Astrocyte of the spinal cord (primary cell): ENCODE results near the gene NADSYN1.

Source experiments
- DNase-seq: peaks from one replicate; pipeline ENCODE4 v3.0.0; 2011; ENCODE audit warnings: low read depth, low spot score
- H3K4me3 ChIP-seq: 2 replicates; pipeline ENCODE4 v1.5.1; 2011; ENCODE audit warnings: low read depth, mild to moderate bottlenecking, low read length, moderate library complexity
- in situ Hi-C: cut with HindIII; loops from 2 replicates; pipeline ENCODE4 v1.10.0; 2017; ENCODE audit warnings: low sequenced_read_pairs
- TF ChIP-seq, protein P1 (sequence below): IDR thresholded peaks from 2 replicates; pipeline ENCODE4 v1.5.1; 2012; ENCODE audit warnings: low read depth, mild to moderate bottlenecking, low read length, inconsistent platforms

The NADSYN1 gene

DNA sequence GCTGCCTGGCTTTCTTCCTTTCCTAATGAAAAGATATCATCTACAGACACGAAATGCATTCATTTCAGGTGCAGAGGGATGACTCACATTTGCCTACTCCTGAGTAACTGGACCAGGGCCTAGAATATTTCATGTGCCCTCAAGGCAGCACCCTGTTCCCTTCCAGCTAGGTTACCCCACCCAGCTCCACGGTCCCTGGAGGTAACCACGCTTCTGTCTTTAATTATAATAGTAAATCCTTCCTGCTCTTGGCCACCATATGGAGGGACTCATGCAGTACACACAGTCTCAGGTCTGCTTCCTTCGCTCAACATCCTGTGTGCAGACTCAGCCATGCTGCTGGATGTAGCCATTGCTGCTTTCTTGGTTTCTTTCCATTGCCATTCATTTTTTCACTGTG lies 27.1 kb upstream of the NADSYN1 start:
- in situ Hi-C loops: no loop called here
- TF ChIP-seq, protein P1, sequence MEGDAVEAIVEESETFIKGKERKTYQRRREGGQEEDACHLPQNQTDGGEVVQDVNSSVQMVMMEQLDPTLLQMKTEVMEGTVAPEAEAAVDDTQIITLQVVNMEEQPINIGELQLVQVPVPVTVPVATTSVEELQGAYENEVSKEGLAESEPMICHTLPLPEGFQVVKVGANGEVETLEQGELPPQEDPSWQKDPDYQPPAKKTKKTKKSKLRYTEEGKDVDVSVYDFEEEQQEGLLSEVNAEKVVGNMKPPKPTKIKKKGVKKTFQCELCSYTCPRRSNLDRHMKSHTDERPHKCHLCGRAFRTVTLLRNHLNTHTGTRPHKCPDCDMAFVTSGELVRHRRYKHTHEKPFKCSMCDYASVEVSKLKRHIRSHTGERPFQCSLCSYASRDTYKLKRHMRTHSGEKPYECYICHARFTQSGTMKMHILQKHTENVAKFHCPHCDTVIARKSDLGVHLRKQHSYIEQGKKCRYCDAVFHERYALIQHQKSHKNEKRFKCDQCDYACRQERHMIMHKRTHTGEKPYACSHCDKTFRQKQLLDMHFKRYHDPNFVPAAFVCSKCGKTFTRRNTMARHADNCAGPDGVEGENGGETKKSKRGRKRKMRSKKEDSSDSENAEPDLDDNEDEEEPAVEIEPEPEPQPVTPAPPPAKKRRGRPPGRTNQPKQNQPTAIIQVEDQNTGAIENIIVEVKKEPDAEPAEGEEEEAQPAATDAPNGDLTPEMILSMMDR: no peak
- no peak overlapping the region for H3K4me3 ChIP-seq
- DNase-seq: no peak

DNA sequence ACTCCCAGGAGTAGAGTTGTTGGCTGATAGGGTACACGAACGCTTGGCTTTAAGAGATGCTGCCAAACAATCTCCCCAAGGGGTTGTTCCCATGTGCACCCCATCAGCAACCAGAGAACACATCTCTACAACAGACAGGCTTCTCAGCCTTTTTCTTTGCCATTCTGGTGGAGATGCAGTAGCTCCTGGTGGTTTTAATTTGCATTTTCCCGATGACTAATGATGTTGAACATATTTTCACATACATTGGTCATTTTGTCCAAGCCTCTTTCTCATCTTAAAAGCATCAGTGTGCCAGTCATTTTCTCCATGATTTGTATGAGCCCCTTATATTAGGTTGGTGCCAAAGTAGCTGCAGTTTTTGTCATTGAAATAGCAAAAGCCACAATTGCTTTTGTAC lies 26.6 kb upstream of the NADSYN1 start:
- H3K4me3 ChIP-seq: no peak overlapping the region
- TF ChIP-seq, protein P1: no peak
- in situ Hi-C loops: no loop called here
- DNase-seq: no peak

DNA sequence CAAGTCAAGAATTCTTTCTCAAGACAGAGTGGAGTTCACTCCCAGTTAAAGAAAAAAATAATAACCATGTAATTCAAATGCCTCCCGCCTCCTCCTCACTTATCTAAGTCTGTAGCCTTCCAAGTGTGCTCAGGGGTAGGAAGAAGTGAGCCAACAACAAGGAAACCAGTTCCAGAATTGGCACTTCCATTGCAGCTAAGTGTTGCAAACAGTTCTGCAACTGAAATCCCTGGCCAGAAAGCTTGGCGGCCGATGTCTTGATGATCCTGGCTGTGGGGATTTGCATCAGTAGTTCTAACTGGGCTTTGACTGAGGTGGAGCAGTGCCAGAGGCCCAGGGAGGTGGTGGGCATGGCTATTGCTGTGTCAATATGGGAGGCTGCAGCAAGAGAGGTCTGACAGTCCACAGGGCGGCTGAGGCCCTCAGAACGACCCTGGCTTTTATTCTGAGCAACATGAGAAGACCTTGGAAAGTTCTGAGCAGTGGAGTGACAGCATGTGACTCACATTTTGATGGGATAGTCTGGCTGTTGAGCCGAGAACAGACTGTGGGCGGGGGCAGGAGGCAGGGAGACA lies 24.1 kb upstream of the NADSYN1 start:
- TF ChIP-seq, protein P1: no peak
- in situ Hi-C loops: no loop called here
- no peak for DNase-seq
- H3K4me3 ChIP-seq: no peak overlapping the region

DNA sequence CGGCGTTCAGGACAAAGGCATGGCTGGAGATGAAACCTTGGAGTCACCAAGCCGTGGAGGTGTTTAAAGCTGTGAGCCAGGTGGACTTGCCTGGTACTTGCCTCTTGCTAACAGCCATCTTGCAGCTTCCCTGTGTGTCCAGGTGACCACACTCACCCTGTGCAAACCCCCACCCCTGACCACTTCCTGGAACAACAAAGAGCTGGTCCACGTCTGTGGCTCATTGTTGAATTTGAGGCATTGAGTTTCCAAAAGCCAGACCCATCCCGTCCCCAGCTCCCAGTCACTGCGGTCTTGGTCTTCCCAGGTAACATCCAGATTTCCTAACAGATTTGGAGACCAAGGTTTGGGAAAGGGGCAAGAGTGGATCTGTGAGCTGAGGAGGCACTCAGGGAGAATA lies 23.3 kb upstream of the NADSYN1 start:
- no peak overlapping the region for H3K4me3 ChIP-seq
- in situ Hi-C loops: no loop called here
- TF ChIP-seq, protein P1: no peak
- no peak for DNase-seq

DNA sequence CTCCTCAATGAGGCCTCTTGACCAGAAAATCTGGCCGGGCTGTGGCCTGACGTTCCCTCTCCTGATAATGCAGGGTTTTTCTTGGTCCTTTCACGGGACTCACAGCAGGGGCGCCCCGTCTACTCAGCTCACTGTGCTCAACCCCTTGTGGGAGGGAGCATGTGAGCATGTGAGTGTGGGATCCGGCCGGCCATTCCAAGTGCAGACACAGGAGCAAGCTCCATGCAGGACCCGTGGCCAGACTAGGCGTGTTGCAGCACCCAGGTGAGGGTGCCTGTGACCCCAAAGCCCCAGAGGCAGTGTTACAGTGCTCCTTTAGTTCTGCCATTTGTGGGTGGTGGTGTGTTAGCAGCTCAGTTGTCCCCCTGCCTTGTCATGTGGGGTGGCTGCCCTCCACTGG lies 22.8 kb upstream of the NADSYN1 start:
- DNase-seq: no peak
- in situ Hi-C loops: no loop called here
- TF ChIP-seq, protein P1: no peak
- no peak overlapping the region for H3K4me3 ChIP-seq

DNA sequence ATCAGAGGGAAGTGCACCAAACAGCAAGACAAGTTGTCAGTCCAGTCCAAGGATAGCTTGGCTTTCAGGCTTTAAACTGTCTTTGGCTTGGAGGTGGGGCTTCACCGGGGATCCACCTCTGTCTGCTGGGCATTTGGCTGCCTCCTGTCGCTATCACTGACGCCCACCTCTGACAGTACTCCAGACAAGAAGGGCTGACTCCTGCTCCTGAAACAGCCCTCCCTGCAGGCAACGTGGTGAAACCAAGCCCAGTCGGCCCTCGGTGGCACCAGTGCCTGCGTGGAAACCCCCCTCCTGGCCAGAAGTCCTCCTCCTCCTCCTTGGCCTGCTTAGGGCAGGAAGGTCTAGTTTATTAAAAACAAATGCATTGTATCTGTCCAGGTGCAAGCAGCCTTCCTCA lies 21.7 kb upstream of the NADSYN1 start:
- in situ Hi-C loops: no loop called here
- TF ChIP-seq, protein P1: no peak
- no peak overlapping the region for H3K4me3 ChIP-seq
- no peak for DNase-seq
